Heart left ventricle (tissue), 16 donors: ENCODE data around the gene PNMT. TPM values are rescaled to one million over a fixed set of nuclear protein-coding genes. Genes with fewer than 3 reads are reported as not detected.

Experiments
- ATAC-seq, 4 donors: fragments of 200-7000 bp; cut with Tn5 transposase; one replicate each; pipeline ENCODE4 v1.9.1; 2020 to 2022; ENCODE audit warnings: moderate library complexity in 4 of 4, mild to moderate bottlenecking in 3 of 4, moderate number of reproducible peaks in 1 of 4
- DNase-seq, 5 donors: peaks; one replicate each; pipeline ENCODE4 v3.0.0-alpha.2; 2020
- H3K27ac ChIP-seq, 12 donors: fragments of 200-600 bp; sonication (generic) in 4 of 12; one replicate each; pipeline versions ENCODE4 v1.5.0 to v1.8.0; 2016 to 2022; ENCODE audit warnings: mild to moderate bottlenecking in 2 of 12
- H3K27me3 ChIP-seq, 9 donors: fragments of 200-600 bp; sonication (generic) in 2 of 9; one replicate each; pipeline versions ENCODE4 v1.5.1 to v1.8.0; 2016 to 2022; ENCODE audit warnings: mild to moderate bottlenecking in 3 of 9
- H3K36me3 ChIP-seq, 9 donors: fragments of 200-600 bp; sonication (generic) in 2 of 9; one replicate each; pipeline versions ENCODE4 v1.5.0 to v1.8.0; 2018 to 2022; ENCODE audit warnings: mild to moderate bottlenecking in 2 of 9
- H3K4me1 ChIP-seq, 12 donors: fragments of 200-600 bp; sonication (generic) in 4 of 12; one replicate each; pipeline versions ENCODE4 v1.5.0 to v1.8.0; 2016 to 2022; ENCODE audit warnings: mild to moderate bottlenecking in 3 of 12
- H3K4me3 ChIP-seq, 12 donors: fragments of 200-600 bp; sonication (generic) in 4 of 12; one replicate each; pipeline versions ENCODE4 v1.5.0 to v1.8.0; 2017 to 2022; ENCODE audit warnings: mild to moderate bottlenecking in 9 of 12, moderate library complexity in 4 of 12
- H3K9me3 ChIP-seq, 12 donors: fragments of 200-600 bp; sonication (generic) in 4 of 12; one replicate each; pipeline versions ENCODE4 v1.5.0 to v1.8.0; 2016 to 2022; ENCODE audit warnings: mild to moderate bottlenecking in 1 of 12
- CTCF ChIP-seq, 12 donors: fragments of 200-600 bp; sonication (generic) in 4 of 12; IDR thresholded peaks; one replicate each; pipeline versions ENCODE4 v1.5.0 to v1.8.0; 2018 to 2022; ENCODE audit warnings: antibody characterized with exemption in 12 of 12, mild to moderate bottlenecking in 5 of 12
- POLR2A ChIP-seq, 2 donors: fragments of 450-650 bp; IDR thresholded peaks; one replicate each; pipeline ENCODE4 v1.6.1; 2017; ENCODE audit warnings: antibody characterized with exemption in 2 of 2, mild to moderate bottlenecking in 2 of 2, moderate library complexity in 2 of 2
- WGBS, 4 donors: extraction: QIAGEN DNeasy Blood & Tissue Kit in 2 of 4; methylation state at CpG; one replicate each; pipeline versions ENCODE4 v1.1.5 to v1.1.7; 2013 to 2018; 5-methylcytosine and 5-hydroxymethylcytosine counted together
- intact Hi-C, 10 donors: fragments of 100-400 bp; cut with DNase I; formaldehyde crosslinking; loops; one replicate each; pipeline versions ENCODE4 v1.11.1 to v1.14.2; 2022
- polyA plus RNA-seq, 2 donors: library from polyadenylated mRNA; stranded (reverse); fragments of 200-250 nt; gene quantifications; one replicate each; pipeline ENCODE4 v1.2.3, GENCODE V29; 2013
- total RNA-seq, 9 donors: library from RNA; depleted of rRNA in 2 of 9; stranded (reverse); fragments of >200 nt in 2 of 9; fragmentation: NEBNext Ultra II Directional in 3 of 9; extraction: Animal tissue kit (Norgen Biotek cat#: 25700) in 3 of 9; gene quantifications; one replicate each; pipeline versions ENCODE4 v1.1.0 to v1.2.4, GENCODE V29; 2016 to 2023
- donor health status: ischemic (EF 13 %, LVEDD 7.1; RV severe dilation, severe dysfunction).
- donor health status: healthy with polysubstance abuse.
- donor health status: DM: no; HTN: yes; CAD: no.
- donor health status: DM: no; HTN: no; CAD: no.
- donor health status: ischemic (EF 25% LVEDD 6.9; RV normal size, moderate dysfunction).
- donor health status: ischemic (EF 25% LVEDD 5.7; RV mildly dilated, moderate dysfunction).
- donor health status: healthy.
- donor health status: DM: yes; HTN: yes; CAD: no.
- donor health status: ischemic (EF 35%, LVEDD 5.7; RV mildly dilated, moderate dysfunction).
- donor health status: nonischemic (EF 11% LVEDD 7.7; RV severe dilation, severe dysfunction).
- donor health status: DM: yes; HTN: yes; CAD: no.
- donor health status: PGD.
- donor health status: ischemic (EF 29% LVEDD 5.4; RV normal size, mild dysfunction).
- donor health status: nonischemic (EF 23%, LVEDD 6.1; RV moderate dilation, normal function).

Gene PNMT
- total and polyA plus RNA-seq, 11 donors = 2.4 to 15.6 (median 6.1) TPM

- peaks cover 0 to 13% (median 0%) of the 10 kb centered on the region in 9 donors for H3K27me3 ChIP-seq
- peak overlapping the region in 4 of 12 donors; percentile 13 to 94 (median 52) for H3K27ac ChIP-seq
- peaks cover 0 to 21% (median 17%) of the 10 kb centered on the region in 9 donors for H3K36me3 ChIP-seq
- TF ChIP-seq POLR2A (IDR thresholded peaks at IDR 0.05) (no peak), CTCF (IDR thresholded peaks at IDR 0.05) (no peak)
- H3K9me3 ChIP-seq = no peaks in the 10 kb centered on the region
- ATAC-seq = no peak
- WGBS, 4 donors = 70 to 84% (median 79%) methylated on average over 5 of the region's 5 CpGs
- no peak for DNase-seq
- no peak overlapping the region for H3K4me3 ChIP-seq
- peaks cover 0 to 72% (median 31%) of the 10 kb centered on the region in 12 donors for H3K4me1 ChIP-seq
- intact Hi-C loops = no loop called here
These were observed 35.7 kb downstream of the PNMT start for GRCh38 chr17:39703913-39704312.

DNA sequence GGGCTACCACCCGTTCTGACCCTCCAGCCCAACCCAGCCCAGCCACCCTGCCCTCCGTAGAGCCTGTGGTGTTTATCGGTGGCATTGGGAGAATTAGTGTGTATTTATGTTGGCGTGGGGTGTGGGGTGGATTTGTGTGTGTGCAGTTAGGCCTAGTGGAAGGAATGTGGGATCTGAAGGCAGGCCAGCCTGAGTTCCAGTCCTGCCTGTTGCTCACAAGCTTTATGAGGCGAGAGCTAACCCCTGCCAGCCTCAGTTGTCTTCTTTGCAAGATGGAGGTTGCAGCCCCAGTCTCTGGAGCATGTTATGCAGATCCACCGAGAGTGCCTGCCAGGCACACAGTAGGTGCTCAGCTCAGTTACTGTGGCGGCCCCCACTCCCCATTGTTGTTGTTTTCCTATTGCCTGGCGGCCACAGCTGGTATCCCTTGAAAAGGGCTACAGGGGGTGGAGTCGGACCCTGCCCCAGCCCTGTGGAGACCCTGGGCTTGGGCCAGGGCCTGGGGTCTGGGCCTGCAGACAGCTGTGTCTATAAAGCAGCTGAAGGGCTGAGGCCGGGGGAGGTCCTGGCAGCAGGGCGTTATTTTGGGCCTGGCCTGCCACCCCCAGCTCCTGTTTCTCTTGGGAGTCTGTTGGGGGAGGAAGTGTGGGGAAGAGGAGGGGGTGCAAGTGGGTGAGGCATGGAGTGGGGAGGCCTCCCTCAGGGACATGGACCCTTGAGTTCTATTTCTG lies 36.7 kb downstream of the PNMT start:
- Histone ChIP-seq H3K9me3 (no peaks in the 10 kb centered on the region), H3K27me3 (peaks cover 0 to 6% (median 0%) of the 10 kb centered on the region in 9 donors), H3K4me1 (peaks cover 0 to 66% (median 31%) of the 10 kb centered on the region in 12 donors), H3K27ac (peak overlapping the region in 10 of 12 donors; percentile 60 to 94 (median 76)), H3K36me3 (peaks cover 0 to 32% (median 28%) of the 10 kb centered on the region in 9 donors), H3K4me3 (no peak overlapping the region)
- peak in 1 of 5 donors; percentile 19 for DNase-seq
- 48 to 64% (median 57%) methylated on average over 9 to 11 of the region's 11 CpGs for WGBS, 4 donors
- intact Hi-C loops = no loop called here
- ATAC-seq = peak; percentile 5 to 47 (median 25)
- TF ChIP-seq CTCF (IDR thresholded peaks at IDR 0.05) = peak in 6 of 12 donors; percentile 5 to 32 (median 16)
- no peak for TF ChIP-seq POLR2A (IDR thresholded peaks at IDR 0.05)

DNA sequence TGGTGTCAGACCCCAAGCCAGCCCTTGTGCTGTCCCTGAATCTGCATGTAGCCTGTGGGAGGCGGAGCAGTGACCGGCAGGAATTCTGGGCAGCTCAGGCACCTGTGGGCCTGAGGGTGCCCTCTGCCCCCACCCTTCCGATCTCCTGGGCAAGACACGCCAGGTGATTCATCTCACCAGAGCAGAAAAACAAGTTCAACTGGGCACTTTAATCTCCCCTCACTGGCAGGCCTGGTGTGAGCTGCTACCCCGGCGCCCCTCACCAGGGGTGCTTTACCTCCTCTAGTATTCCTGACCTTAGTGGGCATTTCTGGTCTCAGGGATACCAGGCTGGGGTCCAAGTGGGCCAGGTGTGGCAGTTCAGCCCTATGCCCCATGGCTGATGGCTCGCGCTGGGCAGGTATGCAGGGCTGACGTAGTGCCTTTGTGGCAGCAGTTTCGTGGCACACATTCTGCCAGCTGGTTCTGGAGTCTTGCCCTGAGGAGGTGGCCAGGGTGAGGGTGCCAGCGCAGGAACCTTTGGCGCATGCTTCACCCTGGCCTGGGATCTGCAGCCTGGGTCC lies 37.6 kb downstream of the PNMT start:
- peaks cover 0 to 40% (median 37%) of the 10 kb centered on the region in 9 donors for H3K36me3 ChIP-seq
- DNase-seq (peak in 4 of 5 donors; percentile 59 to 72 (median 68)), ATAC-seq (peak; percentile 51 to 82 (median 68))
- no peak for TF ChIP-seq CTCF (IDR thresholded peaks at IDR 0.05)
- no peak for TF ChIP-seq POLR2A (IDR thresholded peaks at IDR 0.05)
- no peaks in the 10 kb centered on the region for H3K9me3 ChIP-seq
- peak overlapping the region; percentile 40 to 94 (median 74) for H3K27ac ChIP-seq
- H3K27me3 ChIP-seq = no peaks in the 10 kb centered on the region
- 48 to 79% (median 54%) methylated on average over 9 to 12 of the region's 12 CpGs for WGBS, 4 donors
- H3K4me1 ChIP-seq = peaks cover 0 to 60% (median 31%) of the 10 kb centered on the region in 12 donors
- intact Hi-C loops = no loop called here
- H3K4me3 ChIP-seq = no peak overlapping the region

DNA sequence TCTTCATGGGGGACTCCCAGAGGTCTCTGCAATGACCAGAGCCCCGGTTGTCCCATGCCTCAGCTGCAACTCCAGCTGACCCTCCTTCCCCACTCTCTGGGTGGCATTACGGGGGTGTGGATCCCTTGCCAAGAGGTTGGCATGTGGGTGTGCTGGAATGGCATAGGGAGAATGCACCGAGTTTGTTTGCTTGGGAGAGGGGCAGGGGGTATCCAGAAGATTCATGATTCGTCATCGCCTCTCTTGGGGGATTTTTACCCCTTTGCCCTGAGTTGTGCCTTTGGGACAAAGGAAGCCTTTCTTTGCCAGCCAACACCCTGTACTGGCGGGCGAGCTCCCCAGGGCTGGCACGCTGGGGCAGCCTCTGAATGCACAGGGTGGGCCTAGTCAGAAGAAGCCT lies 38.1 kb downstream of the PNMT start:
- H3K4me1 ChIP-seq = peaks cover 0 to 55% (median 26%) of the 10 kb centered on the region in 12 donors

More for the DNA sequence above, 38.1 kb downstream of the PNMT start:
- no peaks in the 10 kb centered on the region for H3K9me3 ChIP-seq
- TF ChIP-seq POLR2A (IDR thresholded peaks at IDR 0.05) = no peak
- ATAC-seq = no peak
- H3K27ac ChIP-seq = peak overlapping the region in 8 of 12 donors; percentile 61 to 94 (median 76)
- WGBS, 4 donors = 45 to 80% (median 65%) methylated on average over 2 to 8 of the region's 8 CpGs
- intact Hi-C loops = no loop called here
- H3K4me3 ChIP-seq = no peak overlapping the region
- DNase-seq = no peak
- peaks cover 0 to 46% (median 42%) of the 10 kb centered on the region in 9 donors for H3K36me3 ChIP-seq
- no peaks in the 10 kb centered on the region for H3K27me3 ChIP-seq
